Mesendoderm (in vitro differentiated cells): Measurements from ENCODE around the gene PRKN.

Experiments
- DNase-seq: peaks from one replicate; pipeline ENCODE4 v3.0.0; 2013
- H2AK5ac ChIP-seq: 2 replicates; pipeline ENCODE4 v1.6.1; 2013; ENCODE audit warnings: low read length, inconsistent platforms
- H2BK120ac ChIP-seq: 2 replicates; pipeline ENCODE4 v1.6.1; 2013; ENCODE audit warnings: low read depth, mild to moderate bottlenecking, low read length, moderate library complexity, mixed read lengths
- H2BK15ac ChIP-seq: replicated peaks from 2 replicates; pipeline ENCODE4 v1.6.1; 2013; ENCODE audit warnings: low read depth, mild to moderate bottlenecking, moderate library complexity
- H2BK5ac ChIP-seq: 2 replicates; pipeline ENCODE4 v1.6.1; 2013; ENCODE audit warnings: low read length, inconsistent platforms
- H3K18ac ChIP-seq: 2 replicates; pipeline ENCODE4 v1.6.1; 2013; ENCODE audit warnings: mild to moderate bottlenecking, low read length, mixed read lengths
- H3K23ac ChIP-seq: one replicate; pipeline ENCODE4 v1.6.1; 2013; ENCODE audit warnings: low read length
- H3K27ac ChIP-seq: 2 replicates; pipeline ENCODE4 v1.5.1; 2013; ENCODE audit warnings: low read depth, mild to moderate bottlenecking, inconsistent platforms, low read length, moderate library complexity
- H3K27me3 ChIP-seq: 2 replicates; pipeline ENCODE4 v1.6.1; 2013; ENCODE audit warnings: low read length, control low read depth, mild to moderate bottlenecking, inconsistent platforms; ENCODE audit not compliant: insufficient read depth, poor library complexity
- H3K36me3 ChIP-seq: 2 replicates; pipeline ENCODE4 v1.6.1; 2013; ENCODE audit warnings: low read length, inconsistent platforms; ENCODE audit not compliant: control insufficient read depth, insufficient read depth
- H3K4ac ChIP-seq: one replicate; pipeline ENCODE4 v1.6.1; 2013; ENCODE audit warnings: low read depth, mild to moderate bottlenecking, low read length, moderate library complexity
- H3K4me1 ChIP-seq: 2 replicates; pipeline ENCODE4 v1.6.1; 2013; ENCODE audit warnings: low read depth, low read length, inconsistent platforms; ENCODE audit not compliant: control insufficient read depth
- H3K4me2 ChIP-seq: 2 replicates; pipeline ENCODE4 v1.6.1; 2013; ENCODE audit warnings: low read length
- H3K4me3 ChIP-seq: 2 replicates; pipeline ENCODE4 v1.5.1; 2013; ENCODE audit warnings: mild to moderate bottlenecking, low read length
- H3K56ac ChIP-seq: one replicate; pipeline ENCODE4 v1.6.1; 2013; ENCODE audit warnings: low read length
- H3K79me1 ChIP-seq: 2 replicates; pipeline ENCODE4 v1.6.1; 2013; ENCODE audit warnings: low read length, inconsistent platforms
- H3K79me2 ChIP-seq: 2 replicates; pipeline ENCODE4 v1.6.1; 2013; ENCODE audit warnings: mild to moderate bottlenecking, low read length; ENCODE audit not compliant: control insufficient read depth, insufficient read depth
- H3K9ac ChIP-seq: 2 replicates; pipeline ENCODE4 v1.6.1; 2013; ENCODE audit warnings: low read length, inconsistent platforms
- H4K5ac ChIP-seq: one replicate; pipeline ENCODE4 v1.6.1; 2013; ENCODE audit warnings: low read length
- H4K8ac ChIP-seq: one replicate; pipeline ENCODE4 v1.6.1; 2013; ENCODE audit warnings: low read depth, mild to moderate bottlenecking, control low read depth, low read length, moderate library complexity
- WGBS: extraction: QIAGEN DNeasy Blood & Tissue Kit; methylation state at CpG from one replicate; pipeline ENCODE4 v1.1.7; 2013; ENCODE audit warnings: low lambda C conversion rate, missing lambda C conversion rate; ENCODE audit not compliant: insufficient coverage; ENCODE audit errors: extremely low coverage; 5-methylcytosine and 5-hydroxymethylcytosine counted together

The PRKN gene

DNA sequence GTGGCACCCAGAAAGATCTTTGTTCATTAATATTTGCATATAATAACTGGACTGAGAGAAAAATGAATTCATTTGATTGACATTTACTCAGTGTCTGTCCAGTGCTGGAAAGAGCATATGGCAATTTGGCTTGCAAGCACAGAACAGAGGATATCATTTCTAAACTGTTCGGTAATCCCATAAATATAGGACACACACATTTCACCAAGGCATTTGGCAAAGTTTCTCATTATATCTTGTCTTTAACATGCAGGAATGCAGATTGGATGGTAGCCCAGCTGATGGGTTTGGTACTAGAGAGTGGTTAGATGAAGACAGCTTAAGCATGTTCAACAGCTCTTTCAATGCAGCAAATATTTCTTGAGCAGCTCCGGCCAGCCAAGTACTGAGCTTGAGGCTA is 259.2 kb downstream of the PRKN start:
- H3K27me3 ChIP-seq = no peaks in the 10 kb centered on the region
- no peak for DNase-seq
- no peak overlapping the region for H2BK15ac ChIP-seq
- H3K79me1 ChIP-seq = no peaks in the 10 kb centered on the region
- H3K4me2 ChIP-seq = no peak overlapping the region
- H3K23ac ChIP-seq = no peak overlapping the region
- H2BK5ac ChIP-seq = no peak overlapping the region
- no peaks in the 10 kb centered on the region for H3K4me1 ChIP-seq
- H3K4ac ChIP-seq = no peak overlapping the region
- H3K9ac ChIP-seq = no peak overlapping the region
- H3K56ac ChIP-seq = no peak overlapping the region
- H3K27ac ChIP-seq = no peak overlapping the region
- H2BK120ac ChIP-seq = no peak overlapping the region
- WGBS = no CpG with 5 or more reads among the region's 2 CpGs
- H2AK5ac ChIP-seq = no peak overlapping the region
- H3K4me3 ChIP-seq = no peak overlapping the region
- H4K8ac ChIP-seq = no peak overlapping the region
- no peak overlapping the region for H3K18ac ChIP-seq
- H4K5ac ChIP-seq = no peak overlapping the region
- H3K79me2 ChIP-seq = no peaks in the 10 kb centered on the region
- H3K36me3 ChIP-seq = no peaks in the 10 kb centered on the region

DNA sequence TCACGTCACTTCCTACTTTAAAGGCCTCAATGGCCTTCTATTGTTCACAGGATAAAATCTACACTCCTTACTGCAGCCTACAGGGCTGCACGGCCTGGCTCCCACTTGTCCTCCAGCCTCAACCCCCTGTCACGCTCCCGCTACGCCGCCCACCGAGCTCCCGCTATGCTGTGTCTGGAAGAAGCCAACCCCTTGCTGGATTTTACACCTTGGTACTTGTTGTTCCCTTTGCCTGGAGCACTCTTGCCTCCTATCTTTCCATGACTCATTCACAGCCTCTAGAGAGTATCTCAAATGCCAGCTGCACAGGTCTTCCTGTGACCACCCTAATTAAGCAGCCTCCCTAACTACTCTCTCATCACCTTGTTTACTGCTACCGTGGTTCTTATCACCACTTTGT is 259.9 kb downstream of the PRKN start:
- no peak overlapping the region for H2BK5ac ChIP-seq

DNA sequence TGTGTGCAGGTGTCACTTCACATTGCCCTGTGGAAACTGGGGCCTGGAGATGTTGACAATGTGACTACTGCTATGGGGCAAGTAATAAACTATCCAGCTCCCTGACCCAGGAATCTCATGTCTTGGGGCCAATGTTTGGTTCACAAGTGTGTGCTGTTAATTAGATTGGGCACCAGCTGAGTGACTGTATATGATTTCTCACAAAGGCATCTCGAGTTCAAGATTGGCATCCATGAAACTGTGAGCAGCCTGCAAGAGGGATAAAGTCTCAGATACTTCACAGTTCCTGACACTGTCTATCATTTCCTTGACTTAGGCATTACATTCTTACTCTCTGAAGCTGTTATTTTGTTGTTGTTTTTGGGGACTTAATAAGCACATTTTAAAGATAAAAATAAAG is 264.0 kb downstream of the PRKN start:
- Histone ChIP-seq H3K79me2 (no peaks in the 10 kb centered on the region), H4K8ac (no peak overlapping the region), H2BK15ac (no peak overlapping the region), H3K56ac (no peak overlapping the region), H2BK5ac (no peak overlapping the region), H3K4me3 (no peak overlapping the region), H3K79me1 (no peaks in the 10 kb centered on the region), H4K5ac (no peak overlapping the region), H3K4me2 (no peak overlapping the region), H2AK5ac (no peak overlapping the region), H3K18ac (no peak overlapping the region), H3K36me3 (no peaks in the 10 kb centered on the region), H3K4ac (no peak overlapping the region), H3K4me1 (no peaks in the 10 kb centered on the region), H3K9ac (no peak overlapping the region), H3K23ac (no peak overlapping the region), H2BK120ac (no peak overlapping the region), H3K27me3 (no peaks in the 10 kb centered on the region), H3K27ac (no peak overlapping the region)
- DNase-seq = no peak
- no CpG with 5 or more reads among the region's 1 CpG for WGBS

More for the DNA sequence above, 259.9 kb downstream of the PRKN start:
- Histone ChIP-seq H3K79me2 (no peaks in the 10 kb centered on the region), H2AK5ac (no peak overlapping the region), H2BK120ac (no peak overlapping the region), H3K23ac (no peak overlapping the region), H3K4me1 (no peaks in the 10 kb centered on the region), H2BK15ac (no peak overlapping the region), H3K4me3 (no peak overlapping the region), H3K4ac (no peak overlapping the region), H3K18ac (no peak overlapping the region), H4K8ac (no peak overlapping the region), H3K56ac (no peak overlapping the region), H4K5ac (no peak overlapping the region), H3K27me3 (no peaks in the 10 kb centered on the region), H3K36me3 (no peaks in the 10 kb centered on the region), H3K79me1 (no peaks in the 10 kb centered on the region), H3K9ac (no peak overlapping the region), H3K4me2 (no peak overlapping the region), H3K27ac (no peak overlapping the region)
- no CpG with 5 or more reads among the region's 9 CpGs for WGBS
- peak; percentile 85 for DNase-seq

DNA sequence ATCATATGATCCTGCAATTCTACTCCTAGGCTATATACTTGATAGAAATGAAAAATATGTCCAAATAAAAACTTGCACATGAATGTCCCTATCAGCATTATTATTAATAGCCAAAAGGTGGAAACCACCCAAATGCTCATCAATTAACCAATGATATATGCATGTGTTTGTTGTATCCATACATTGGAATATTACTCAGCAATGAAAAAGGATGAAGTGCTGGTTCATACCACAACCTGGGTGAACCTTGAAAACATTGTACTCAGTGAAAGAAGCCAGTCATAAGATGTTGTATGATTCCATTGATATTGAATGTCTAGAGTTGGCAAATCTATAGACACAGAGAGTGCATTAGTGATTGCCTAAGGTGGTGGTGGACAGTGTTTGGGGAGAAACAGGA is 267.6 kb downstream of the PRKN start:
- H3K36me3 ChIP-seq = no peaks in the 10 kb centered on the region
- no peak overlapping the region for H3K56ac ChIP-seq
- no peak overlapping the region for H3K9ac ChIP-seq
- H3K4me2 ChIP-seq = no peak overlapping the region
- no peaks in the 10 kb centered on the region for H3K79me2 ChIP-seq
- no peak overlapping the region for H3K23ac ChIP-seq
- no peak overlapping the region for H3K4ac ChIP-seq
- no peak overlapping the region for H4K8ac ChIP-seq
- H2BK5ac ChIP-seq = no peak overlapping the region
- H3K27me3 ChIP-seq = no peaks in the 10 kb centered on the region
- H3K27ac ChIP-seq = no peak overlapping the region
- no peak overlapping the region for H2BK120ac ChIP-seq
- DNase-seq = no peak
- no peak overlapping the region for H2BK15ac ChIP-seq
- no peak overlapping the region for H2AK5ac ChIP-seq
- no peak overlapping the region for H4K5ac ChIP-seq
- no peaks in the 10 kb centered on the region for H3K79me1 ChIP-seq
- no peak overlapping the region for H3K4me3 ChIP-seq
- H3K18ac ChIP-seq = no peak overlapping the region
- H3K4me1 ChIP-seq = no peaks in the 10 kb centered on the region

DNA sequence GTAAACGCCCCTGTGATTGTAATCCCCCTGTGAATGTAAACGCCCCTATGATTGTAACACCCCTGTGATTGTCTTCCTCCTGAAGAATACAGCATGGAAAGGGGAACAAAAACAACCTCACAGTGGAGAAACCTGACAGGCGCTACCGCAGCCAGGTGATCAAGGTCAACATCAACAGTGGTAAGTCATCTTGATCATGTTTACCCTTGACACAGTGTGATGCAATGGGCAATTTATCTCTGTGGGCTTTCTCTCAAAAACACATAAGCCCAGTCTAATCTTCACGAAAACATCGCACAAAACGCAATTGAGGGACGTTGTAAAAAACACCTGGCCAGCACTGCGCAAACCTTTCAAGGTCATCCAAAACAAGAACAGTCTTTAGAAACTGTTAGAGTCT is 277.2 kb downstream of the PRKN start:
- H2BK15ac ChIP-seq = no peak overlapping the region
- no peaks in the 10 kb centered on the region for H3K4me1 ChIP-seq
- H2BK120ac ChIP-seq = no peak overlapping the region
- no peak overlapping the region for H2BK5ac ChIP-seq
- no peaks in the 10 kb centered on the region for H3K36me3 ChIP-seq
- H3K4ac ChIP-seq = no peak overlapping the region
- H3K27me3 ChIP-seq = no peaks in the 10 kb centered on the region
- no peak overlapping the region for H3K23ac ChIP-seq
- H3K9ac ChIP-seq = no peak overlapping the region
- H3K18ac ChIP-seq = no peak overlapping the region
- H4K5ac ChIP-seq = no peak overlapping the region
- no peak overlapping the region for H3K4me2 ChIP-seq
- no peak overlapping the region for H3K4me3 ChIP-seq
- WGBS = no CpG with 5 or more reads among the region's 9 CpGs
- no peaks in the 10 kb centered on the region for H3K79me1 ChIP-seq
- DNase-seq = peak; percentile 19
- no peaks in the 10 kb centered on the region for H3K79me2 ChIP-seq
- no peak overlapping the region for H4K8ac ChIP-seq
- no peak overlapping the region for H2AK5ac ChIP-seq
- H3K27ac ChIP-seq = no peak overlapping the region
- H3K56ac ChIP-seq = no peak overlapping the region

DNA sequence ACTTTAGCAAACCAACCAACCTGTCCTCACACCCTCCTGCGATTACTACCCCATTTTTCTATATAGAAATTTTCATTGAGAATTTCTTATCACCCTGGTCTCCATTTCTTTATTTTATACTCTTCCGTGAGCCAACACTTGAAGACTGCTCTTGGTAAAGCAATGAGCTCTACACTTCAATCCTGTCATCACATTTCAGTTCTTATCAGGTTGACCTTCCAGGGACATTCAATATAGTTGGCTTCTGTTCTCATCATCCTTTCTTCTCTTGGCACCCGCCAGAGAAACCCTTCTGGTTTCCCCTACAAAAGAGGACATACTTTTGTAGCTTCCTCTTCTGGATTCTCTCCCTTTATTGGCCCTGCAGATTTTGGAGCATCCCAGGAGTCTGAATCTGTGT is 279.3 kb downstream of the PRKN start:
- Histone ChIP-seq H3K27me3 (no peaks in the 10 kb centered on the region), H3K4me2 (no peak overlapping the region), H3K79me2 (no peaks in the 10 kb centered on the region), H3K56ac (no peak overlapping the region), H3K4ac (no peak overlapping the region), H2BK120ac (no peak overlapping the region), H3K23ac (no peak overlapping the region), H4K8ac (no peak overlapping the region), H4K5ac (no peak overlapping the region), H2AK5ac (no peak overlapping the region), H3K79me1 (no peaks in the 10 kb centered on the region), H2BK15ac (no peak overlapping the region), H3K4me3 (no peak overlapping the region), H3K4me1 (no peaks in the 10 kb centered on the region), H2BK5ac (no peak overlapping the region), H3K18ac (no peak overlapping the region), H3K36me3 (no peaks in the 10 kb centered on the region), H3K9ac (no peak overlapping the region), H3K27ac (no peak overlapping the region)
- no CpG with 5 or more reads among the region's 3 CpGs for WGBS
- DNase-seq = no peak
